HG02623 (cell line): ENCODE measurements around the gene IBA57.
"Not testable (repeated sequence)": the region's sequence is repeated elsewhere in the genome, so short reads cannot be mapped to it uniquely, and the experiment has no call there.

Experiments
- ATAC-seq: cut with Tn5 transposase; IDR thresholded peaks from one replicate; pipeline ENCODE4 v1.9.1; 2021; ENCODE audit warnings: moderate library complexity; ENCODE audit not compliant: unreplicated experiment

The IBA57 gene

DNA sequence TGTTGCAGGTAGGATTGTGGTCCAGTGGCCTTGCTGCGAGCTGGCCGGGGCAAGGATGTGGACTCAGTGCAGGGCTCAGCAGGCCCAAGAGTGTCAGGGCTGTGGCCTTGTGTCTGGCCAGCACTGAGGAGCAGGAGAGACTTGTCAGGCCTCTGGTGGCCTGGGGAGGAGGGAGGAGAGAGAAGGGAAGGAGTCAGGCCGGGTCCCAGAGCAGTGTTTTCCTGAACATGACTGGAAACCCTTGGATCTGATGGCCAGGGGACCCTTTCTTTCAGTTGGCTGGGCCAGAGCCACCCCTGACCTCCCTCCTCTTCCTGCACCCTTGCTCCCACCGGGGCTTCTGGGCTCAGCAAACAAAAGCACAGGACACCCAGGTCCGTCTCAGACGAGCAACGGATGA lies 5.1 kb downstream of the IBA57 start:
- ATAC-seq: no peak

DNA sequence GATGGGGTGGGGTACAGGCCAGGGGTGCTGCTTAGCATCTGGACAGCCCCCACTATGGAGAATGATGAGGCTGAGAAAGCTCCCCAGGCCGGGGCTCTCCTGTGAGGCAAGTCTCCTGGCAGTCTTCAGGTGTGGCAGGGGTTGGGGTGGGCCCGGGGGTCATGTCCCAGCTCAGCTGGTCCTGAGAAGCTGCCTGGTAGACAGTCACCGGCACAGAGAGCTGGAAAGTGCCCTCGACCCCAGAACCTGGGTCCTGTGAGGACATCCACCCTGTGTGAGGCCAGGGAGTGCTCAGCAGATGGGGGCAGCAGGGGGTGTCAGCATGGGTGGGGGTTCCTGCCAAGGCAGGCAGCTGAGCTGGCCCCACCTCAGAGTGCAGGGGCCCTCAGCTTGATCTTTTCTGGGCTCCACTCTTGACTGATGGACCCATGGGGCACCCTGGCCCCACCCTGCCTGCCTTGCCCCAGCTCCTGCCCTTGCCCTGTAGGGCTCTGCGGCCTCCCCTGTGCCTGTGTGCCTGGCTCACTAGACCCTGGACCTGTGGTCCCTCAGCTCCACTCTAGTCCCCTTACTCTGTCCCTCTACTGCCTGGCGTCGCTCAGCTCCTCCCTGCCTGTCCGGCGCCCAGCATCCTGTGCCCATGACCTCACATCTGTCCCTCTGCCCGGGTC lies 5.8 kb downstream of the IBA57 start:
- ATAC-seq: no peak

DNA sequence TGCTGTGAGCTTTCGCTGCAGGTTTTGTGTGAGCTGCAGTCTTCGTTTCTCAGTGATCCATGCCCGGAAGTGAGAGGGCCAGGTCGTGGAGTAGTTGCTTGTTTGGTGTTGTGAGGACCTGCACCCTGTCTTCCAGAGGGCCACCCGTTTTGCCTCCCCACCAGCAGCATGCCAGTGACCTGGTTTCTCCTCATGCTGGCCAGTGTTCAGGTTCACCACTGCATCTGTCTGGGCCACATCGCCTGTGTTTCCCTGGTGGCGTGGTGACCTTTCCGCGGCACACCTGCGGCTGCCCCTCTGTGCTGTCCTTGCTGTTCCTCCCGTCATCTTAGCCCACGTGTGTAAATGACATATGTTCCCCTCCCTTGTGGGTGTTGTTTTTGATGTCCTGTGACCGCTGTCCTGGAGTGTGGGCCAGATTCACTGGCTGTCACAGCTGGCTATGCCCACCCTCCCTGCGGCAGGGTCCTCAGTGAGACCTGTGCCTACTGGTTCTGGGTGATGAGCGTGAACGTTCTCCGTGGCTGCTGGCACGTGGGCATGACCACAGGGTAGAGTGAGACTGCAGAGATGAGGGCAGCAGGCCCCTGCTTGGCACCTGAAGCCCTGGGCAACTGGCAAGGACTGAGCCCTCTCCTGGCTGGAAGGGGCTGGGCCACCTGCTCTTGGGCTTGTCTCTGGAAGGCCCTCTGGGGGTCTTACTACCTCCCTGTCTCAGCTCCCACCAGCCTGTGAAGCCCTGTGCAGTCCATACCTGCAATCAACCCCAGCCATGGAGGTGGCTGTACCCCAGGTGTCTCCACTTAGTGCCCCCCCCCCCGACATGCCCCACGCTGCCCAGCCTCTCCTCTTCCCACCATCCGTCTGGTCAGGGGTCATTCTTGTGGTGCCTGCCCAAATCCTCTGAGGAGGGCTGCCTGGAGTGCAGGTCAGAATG lies 7.3 kb downstream of the IBA57 start:
- ATAC-seq: no peak

DNA sequence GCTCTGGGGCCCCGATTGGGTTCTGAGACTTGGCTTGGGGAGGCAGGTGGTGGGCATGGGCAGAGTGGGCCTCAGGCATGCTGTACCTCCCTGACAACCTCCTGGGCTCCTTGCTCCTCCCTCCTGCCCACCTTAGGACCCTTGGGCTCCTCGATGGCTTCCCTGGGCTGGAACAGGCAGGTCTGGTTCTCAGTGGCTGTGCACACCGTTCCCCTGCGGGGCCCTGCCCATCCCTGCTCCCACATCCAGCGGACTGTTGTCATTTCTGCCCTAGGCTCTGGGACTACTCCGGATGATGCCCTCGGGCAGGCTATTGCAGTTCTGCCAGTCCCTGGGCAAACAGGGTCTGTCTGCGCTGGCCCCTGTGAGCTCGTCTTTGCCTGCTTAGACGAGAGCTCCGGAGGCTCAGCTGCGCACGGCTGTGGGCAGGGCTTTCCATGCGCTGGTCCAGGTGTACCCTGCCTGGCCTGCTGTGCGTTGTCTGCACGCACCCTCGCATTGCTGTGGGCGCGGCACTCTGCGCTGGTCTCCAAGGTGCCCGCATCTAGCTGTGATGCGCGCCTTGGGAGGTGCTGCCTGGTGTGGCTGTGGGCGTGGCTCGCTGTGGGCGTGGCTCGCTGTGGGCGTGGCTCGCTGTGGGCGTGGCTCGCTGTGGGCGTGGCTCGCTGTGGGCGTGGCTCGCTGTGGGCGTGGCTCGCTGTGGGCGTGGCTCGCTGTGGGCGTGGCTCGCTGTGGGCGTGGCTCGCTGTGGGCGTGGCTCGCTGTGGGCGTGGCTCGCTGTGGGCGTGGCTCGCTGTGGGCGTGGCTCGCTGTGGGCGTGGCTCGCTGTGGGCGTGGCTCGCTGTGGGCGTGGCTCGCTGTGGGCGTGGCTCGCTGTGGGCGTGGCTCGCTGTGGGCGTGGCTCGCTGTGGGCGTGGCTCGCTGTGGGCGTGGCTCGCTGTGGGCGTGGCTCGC lies 8.2 kb downstream of the IBA57 start:
- ATAC-seq: not testable (repeated sequence)

DNA sequence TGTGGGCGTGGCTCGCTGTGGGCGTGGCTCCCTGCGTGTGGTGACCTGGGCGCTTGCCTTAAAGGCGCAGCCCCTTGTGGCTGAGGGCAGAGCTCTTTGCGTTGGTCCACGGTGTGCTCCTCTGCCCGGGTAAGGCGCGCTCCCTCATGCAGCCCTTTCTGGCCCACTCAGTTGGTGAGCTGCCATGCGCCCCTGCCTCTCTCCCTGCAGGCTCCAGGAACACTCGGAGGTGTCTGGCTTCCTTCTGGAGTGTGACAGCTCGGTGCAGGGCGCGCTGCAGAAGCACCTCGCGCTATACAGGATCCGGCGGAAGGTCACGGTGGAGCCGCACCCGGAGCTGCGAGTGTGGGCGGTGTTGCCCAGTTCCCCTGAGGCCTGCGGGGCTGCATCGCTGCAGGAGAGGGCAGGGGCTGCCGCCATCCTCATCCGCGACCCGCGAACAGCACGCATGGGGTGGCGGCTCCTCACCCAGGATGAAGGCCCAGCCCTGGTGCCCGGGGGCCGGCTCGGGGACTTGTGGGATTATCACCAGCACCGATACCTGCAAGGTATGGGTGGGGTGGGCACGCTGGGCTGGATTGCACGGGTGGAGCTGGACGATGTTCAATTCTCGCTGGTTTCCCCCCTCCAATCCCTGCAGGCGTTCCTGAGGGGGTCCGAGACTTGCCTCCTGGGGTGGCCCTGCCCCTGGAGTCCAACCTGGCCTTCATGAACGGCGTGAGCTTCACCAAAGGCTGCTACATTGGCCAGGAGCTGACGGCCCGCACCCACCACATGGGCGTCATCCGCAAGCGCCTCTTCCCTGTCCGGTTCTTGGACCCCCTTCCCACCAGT lies 9.1 kb downstream of the IBA57 start:
- no peak for ATAC-seq

DNA sequence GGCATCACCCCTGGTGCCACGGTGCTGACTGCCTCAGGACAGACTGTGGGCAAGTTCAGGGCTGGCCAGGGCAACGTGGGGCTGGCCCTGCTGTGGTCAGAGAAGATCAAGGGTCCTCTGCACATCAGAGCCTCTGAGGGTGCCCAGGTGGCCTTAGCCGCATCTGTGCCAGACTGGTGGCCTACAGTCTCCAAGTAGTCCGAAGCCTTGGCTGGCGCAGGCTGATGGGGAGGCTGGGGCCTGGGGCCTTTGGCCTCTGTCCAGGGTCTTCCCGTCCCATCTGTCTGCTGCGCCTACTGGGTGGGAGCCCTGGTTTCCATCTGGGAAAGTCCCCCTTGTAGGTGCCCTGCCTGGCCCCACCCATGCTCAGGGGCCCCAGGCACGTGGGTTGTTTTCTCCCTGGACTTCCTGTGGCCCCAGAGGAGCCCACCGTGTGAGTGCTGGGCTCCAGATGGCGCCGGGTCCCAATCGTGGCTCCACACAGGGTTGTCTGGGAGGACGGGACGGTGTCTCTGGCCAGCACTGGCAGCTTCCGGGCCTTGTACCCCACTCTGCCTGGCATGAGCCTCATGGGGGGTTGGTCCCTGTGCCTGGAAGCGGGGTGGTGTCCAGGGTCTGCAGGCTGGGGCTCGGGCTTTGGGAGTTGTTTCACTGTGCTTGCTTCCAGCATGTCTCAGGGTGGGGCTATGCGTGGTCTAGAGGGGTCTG lies 9.9 kb downstream of the IBA57 start:
- ATAC-seq: no peak

DNA sequence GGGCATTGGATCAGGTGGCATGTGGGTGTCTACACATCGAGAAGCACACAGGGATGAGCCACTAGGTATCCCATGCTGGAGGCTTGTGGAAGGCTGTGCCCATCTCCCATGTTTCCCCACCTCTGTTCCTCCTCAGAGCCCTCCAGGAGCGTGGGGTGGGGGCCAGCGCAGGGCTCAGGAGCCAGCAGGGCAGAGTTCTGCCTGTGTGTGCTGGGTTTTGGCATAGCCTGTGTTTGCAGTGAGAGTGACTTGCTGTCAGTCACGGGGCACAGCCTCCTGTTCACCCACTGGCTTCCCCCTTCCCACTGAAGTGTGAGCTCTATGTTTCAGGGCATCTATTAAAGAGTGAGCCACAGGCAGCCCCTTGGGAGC lies 10.4 kb downstream of the IBA57 start:
- ATAC-seq: no peak

DNA sequence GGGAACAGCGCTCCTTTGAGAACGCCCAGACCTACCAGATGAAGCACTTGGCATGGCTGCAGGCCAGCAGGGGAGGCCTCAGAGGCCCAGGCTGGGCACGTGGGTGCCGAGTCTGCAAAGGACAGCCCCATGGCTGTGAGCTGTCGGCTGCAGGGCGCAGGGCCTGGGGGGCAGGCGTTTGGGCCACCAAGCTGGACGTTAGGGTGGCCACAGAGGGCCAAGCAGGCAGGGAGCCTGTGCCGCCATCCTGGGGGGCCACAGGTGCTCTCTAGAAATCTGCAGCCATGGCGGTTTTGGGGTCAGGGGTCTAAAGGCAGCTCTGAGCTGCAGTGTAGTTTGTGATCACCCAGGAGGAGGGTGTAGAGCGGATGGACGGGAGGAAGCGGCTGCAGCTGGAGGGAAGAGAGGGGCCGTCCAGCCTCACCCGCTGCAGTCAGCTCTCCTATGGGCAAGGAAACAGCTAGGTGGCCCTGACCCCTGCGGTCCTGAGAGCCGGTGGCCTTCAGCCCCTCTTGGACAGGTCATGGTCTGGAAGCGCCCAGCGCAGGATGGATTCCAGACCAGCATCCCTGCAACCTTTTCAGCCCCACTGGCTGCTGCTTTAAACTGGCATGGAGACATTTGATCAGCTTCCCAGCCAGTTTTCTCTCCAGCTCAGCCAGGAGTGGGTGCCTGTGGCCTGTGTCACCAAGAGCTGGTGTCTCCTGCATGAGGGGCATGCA lies 11.0 kb downstream of the IBA57 start:
- no peak for ATAC-seq

DNA sequence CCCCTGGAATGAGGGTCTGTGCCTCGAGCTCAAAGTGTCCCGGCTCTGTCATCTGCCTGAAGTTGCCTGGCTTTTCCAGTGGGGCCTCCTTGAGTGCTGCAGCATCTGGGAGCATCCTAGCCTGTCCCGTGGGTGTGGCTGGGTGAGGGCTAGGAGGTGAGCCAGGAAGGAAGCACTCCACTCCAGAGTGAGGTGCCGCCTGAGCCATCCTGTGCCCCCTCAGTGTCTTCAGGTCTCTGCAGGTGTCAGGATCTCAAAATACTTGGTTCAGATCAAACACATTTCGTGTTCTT lies 11.5 kb downstream of the IBA57 start:
- ATAC-seq: no peak

DNA sequence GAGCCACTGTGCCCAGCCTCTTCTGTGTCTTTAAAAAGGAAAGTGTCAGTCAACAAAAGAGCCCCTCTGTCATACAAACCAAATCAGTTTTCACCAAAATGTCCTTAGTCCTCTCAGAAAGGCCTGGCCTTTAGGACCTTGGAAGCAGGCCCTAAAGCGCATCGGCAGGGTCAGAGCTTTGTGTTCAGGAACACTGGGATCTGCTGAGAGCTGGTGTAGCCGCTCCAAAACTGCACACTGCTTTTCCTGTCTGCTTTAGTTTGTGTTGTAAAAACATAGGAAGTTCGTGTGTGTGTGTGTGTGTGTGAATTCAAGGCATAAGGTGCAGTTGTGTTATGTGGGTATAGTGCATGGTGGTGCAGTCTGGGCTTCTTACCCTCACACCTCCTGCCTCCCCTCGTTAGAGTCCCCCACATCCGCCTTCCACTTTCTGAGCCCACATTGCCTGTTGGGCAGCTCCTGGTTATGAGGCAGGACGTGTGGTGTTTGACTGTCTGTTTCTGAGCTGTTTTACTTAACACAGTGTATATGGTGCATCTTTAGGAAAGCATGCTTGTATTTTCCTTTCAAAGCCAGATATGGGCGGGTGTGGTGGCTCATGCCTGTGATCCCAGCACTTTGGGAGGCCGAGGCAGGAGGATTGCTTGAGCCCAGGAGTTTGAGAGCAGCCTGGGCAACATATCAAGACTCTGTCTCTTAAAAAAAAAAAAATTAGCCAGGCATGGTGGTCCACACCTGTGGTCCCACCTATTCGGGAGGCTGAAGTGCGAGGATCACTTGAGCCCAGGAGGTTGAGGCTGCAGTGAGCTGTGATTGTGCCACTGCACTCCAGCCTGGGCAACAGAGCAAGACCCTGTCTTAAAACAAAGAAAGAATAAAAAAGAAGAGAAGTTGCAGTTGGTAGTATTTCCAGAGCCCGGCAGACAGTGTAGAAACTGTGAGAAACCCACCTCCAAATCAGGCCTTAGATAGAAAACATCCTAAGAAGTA lies 12.4 kb downstream of the IBA57 start:
- ATAC-seq: no peak

DNA sequence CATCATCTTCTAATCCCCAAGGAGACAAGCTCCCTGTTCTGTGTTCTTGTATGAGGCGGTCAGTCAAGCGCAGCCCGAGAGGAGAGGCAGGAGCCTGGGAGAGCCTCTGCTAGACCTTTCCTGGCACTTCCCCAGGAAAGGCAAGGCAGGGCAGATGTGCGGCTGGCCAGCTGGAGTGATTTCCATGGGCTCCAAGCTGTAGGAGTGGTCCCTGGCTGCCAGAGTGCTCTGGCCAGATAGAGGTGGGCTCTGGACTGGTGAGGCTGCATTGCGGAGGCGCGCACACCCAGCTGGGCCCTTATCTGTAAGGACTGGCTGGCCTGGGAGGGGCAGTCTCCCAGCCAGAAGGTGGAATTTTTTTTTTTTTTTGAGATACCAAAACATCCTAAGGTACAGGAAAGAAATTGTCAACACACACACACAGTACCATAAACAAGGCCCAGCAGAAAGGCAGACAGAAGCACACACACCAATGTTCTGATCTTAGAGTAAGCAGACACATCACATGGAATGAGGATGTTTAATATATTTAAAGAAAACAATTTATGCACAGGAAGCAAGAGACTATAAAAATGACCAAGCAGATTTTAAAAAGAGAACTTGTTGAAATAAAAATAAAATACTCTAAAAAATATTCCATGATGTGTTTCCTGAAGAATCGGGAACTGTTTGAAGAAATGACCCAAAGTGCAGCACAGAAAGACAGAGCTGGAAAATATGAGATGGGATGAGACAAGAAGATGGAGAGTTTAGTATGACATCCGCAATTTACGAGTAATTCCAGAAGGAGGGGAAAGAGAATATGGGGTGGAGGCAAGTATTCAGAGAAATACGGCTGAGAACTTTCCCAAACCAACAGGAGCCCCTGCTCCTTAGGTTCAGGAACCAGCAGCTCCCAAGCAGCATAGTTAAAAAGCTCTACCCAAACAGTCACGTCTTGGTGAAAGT lies 13.4 kb downstream of the IBA57 start:
- ATAC-seq: no peak

DNA sequence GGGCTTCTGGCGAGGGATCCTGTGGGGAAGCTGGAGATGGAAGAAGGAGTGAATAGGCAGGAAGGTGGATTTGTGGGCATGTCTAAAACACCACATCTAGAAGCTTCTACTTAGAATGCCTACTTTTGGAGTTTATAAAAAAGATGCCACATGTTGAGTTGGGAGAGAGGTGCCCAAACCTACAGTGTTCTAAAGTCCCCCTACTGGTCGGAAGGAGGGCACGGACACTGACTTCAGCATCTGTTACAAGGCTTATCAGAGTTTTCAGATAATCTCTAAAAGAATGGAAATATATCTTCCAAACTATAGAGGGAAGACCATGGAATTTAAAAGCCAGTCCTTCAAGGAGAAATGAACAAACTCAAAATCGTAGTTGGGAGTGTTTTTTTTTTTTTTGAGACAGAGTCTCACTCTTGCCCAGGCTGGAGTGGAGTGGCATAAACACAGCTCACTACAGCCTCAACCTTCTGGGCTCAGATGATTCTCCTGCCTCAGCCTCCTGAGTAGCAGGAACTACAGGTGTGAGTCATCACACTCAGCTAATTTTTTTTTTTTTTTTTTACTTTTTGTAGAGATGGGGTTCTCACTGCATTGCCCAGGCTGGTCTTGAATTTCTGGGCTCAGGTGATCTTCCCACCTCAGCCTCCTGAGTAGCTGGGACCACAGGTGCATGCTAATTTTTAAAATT lies 14.8 kb downstream of the IBA57 start:
- no peak for ATAC-seq

DNA sequence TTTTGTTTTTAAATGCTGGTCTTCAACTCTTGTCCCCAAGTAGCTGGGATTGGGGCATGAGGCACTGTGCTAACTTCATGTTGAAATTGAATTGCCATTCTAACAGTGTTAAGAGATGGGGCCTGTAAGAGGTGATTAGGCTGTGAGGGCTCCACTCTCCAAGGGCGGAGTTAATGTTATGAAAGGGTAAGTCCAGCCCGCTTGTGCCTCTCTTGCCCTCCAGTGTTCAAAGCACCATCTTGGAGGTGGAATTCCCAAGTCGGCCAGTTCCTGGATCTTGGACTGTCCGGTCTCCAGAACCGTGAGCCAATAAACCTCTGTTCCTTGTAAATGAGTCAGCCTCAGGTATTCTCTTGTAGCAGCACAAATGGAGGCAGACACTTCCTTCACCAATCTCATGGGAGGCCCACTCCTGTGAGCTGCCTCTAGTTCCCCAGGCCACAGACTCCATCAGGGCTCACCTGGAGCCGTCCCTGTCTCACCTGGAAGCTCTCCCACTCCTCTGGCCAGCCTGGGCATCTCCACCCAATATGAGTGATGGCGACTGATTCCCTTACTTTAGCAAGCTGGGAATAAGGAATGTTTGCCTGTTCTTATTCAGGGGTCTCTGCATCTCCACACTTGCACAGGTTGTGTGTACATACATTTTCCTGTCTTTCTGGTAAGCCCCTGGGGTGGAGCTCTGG lies 15.5 kb downstream of the IBA57 start:
- no peak for ATAC-seq

DNA sequence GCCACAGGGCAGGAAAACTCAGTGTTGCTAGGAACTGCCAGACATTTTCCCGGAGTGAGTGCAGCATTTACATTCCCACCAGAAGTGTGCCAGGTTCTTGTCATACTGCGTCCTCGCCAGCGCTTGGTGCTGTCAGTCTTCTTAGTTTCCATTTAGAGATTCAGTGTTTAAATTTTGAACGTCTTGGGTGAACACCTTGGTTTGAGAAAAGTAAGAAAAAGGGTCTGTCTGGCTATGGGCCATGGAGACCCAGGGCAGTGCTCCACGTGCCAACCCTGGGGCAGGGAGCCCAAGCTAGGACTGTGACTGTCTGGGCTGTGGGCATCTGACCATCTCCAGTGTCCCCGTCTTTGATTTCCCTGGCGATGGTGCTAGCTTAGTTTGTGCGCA lies 16.0 kb downstream of the IBA57 start:
- ATAC-seq: no peak

DNA sequence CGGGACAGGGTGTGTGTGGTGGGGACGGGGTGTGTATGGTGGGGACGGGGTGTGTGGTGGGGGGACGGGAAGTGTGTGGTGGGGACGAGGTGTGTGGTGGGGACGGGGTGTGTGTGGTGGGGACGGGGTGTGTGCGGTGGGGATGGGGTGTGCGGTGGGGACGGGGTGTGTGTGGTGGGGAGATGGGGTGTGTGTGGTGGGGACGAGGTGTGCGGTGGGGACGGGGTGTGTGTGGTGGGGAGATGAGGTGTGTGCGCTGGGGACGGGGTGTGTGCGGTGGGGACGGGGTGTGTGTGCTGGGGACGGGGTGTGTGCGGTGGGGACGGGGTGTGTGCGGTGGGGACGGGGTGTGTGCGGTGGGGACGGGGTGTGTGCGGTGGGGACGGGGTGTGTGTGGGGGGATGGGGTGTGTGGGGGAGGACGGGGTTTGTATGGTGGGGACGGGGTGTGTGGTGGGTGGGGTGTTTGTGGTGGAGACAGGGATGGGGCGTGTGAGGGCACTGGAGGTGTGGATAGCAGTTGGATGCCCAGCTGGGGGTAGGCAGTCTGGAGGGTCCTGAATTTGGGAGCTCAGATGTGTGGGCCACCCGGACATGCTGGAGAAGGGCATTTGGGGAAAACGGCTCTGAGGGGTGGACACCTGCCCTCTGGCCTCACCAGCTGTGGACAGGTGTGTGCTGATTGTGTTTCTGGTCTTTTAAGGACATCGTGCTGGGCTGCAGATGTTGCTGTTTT lies 16.9 kb downstream of the IBA57 start:
- no peak for ATAC-seq
